Pancreas (tissue), 10 donors: ENCODE data around the gene MAP3K5. TPM values are rescaled to one million over a fixed set of nuclear protein-coding genes. Genes with fewer than 3 reads are reported as not detected.

Experiments used
- ATAC-seq, 4 donors: fragments of 200-7000 bp; cut with Tn5 transposase; one replicate each; pipeline versions ENCODE4 v1.8.0 to v1.9.1; 2020; ENCODE audit warnings: mild to moderate bottlenecking in 4 of 4, moderate library complexity in 4 of 4
- DNase-seq, 6 donors: peaks; one replicate each; pipeline ENCODE4 v3.0.0-alpha.2; 2020
- FAIRE-seq: peaks from 2 replicates; lab custom pipeline; 2012; peaks lifted over from hg19 to GRCh38; lab: Jason Lieb, UNC
- H3K27ac ChIP-seq, 4 donors: fragments of 200-600 bp; sonication (generic); 1 replicate in 3 of 4; 2 replicates in 1 of 4; pipeline versions ENCODE4 v1.5.0 to v1.8.0; 2020
- H3K27me3 ChIP-seq, 4 donors: fragments of 200-600 bp; one replicate each; pipeline ENCODE4 v1.8.0; 2021
- H3K36me3 ChIP-seq, 3 donors: fragments of 200-600 bp; sonication (generic) in 1 of 3; one replicate each; pipeline versions ENCODE4 v1.5.0 to v1.8.0; 2020 to 2021
- H3K4me1 ChIP-seq, 3 donors: fragments of 200-600 bp; one replicate each; pipeline ENCODE4 v1.8.0; 2021
- H3K4me3 ChIP-seq, 4 donors: fragments of 200-600 bp; sonication (generic) in 2 of 4; one replicate each; pipeline versions ENCODE4 v1.5.0 to v1.8.0; 2020 to 2021
- H3K9me3 ChIP-seq, 4 donors: fragments of 200-600 bp; one replicate each; pipeline ENCODE4 v1.8.0; 2021
- CTCF ChIP-seq, 4 donors: fragments of 200-600 bp; sonication (generic) in 3 of 4; IDR thresholded peaks; one replicate each; pipeline versions ENCODE4 v1.5.0 to v1.8.0; 2021; ENCODE audit warnings: antibody characterized with exemption in 4 of 4
- WGBS, 2 donors: extraction: QIAGEN DNeasy Blood & Tissue Kit; methylation state at CpG; one replicate each; pipeline ENCODE4 v1.1.7; 2013; 5-methylcytosine and 5-hydroxymethylcytosine counted together
- intact Hi-C, 3 donors: fragments of 100-400 bp; cut with DNase I; formaldehyde crosslinking; loops; one replicate each; pipeline versions ENCODE4 v1.11.1 to v1.14.2; 2022
- polyA plus RNA-seq, 2 donors: library from polyadenylated mRNA; stranded (reverse); fragments of 200-250 nt; gene quantifications; one replicate each; pipeline ENCODE4 v1.2.3, GENCODE V29; 2013
- total RNA-seq, 6 donors: library from RNA; stranded (reverse); fragmentation: NEBNext Ultra II Directional in 4 of 6; extraction: Animal tissue kit (Norgen Biotek cat#: 25700) in 4 of 6; gene quantifications; one replicate each; pipeline versions ENCODE4 v1.2.1 to v1.2.4, GENCODE V29; 2021 to 2023
- donor health status: healthy with polysubstance abuse.
- donor health status: DM: no; HTN: no; CAD: no; lungs with moderate emphysema.
- donor health status: DM: no; HTN: no; CAD: no.
- donor health status: control.
- donor health status: control.
- donor health status: Bipolar disorder and iron deficiency.
- donor health status: DM: yes; HTN: yes; CAD: no.
- donor health status: DM: no; HTN: no; CAD: no.
- donor health status: DM: no; HTN: no; CAD: no.
- donor health status: DM: yes; HTN: yes; CAD: no.

The MAP3K5 gene
- total and polyA plus RNA-seq, 8 donors: 6.7 to 28.6 (median 19.4) TPM

GRCh38 chr6:136616527-136616926 lies 175.8 kb downstream of the MAP3K5 start:
- ATAC-seq (no peak), DNase-seq (no peak), FAIRE-seq (no peak)
- 91 to 95% methylated on average over 3 of the region's 3 CpGs for WGBS, 2 donors
- H3K27me3 ChIP-seq: no peaks in the 10 kb centered on the region
- H3K4me1 ChIP-seq: no peaks in the 10 kb centered on the region
- TF ChIP-seq CTCF (IDR thresholded peaks at IDR 0.05): no peak
- peaks cover 0 to 5% (median 0%) of the 10 kb centered on the region in 3 donors for H3K36me3 ChIP-seq
- H3K4me3 ChIP-seq: no peak overlapping the region
- intact Hi-C loops: no loop called here
- no peak overlapping the region for H3K27ac ChIP-seq
- no peaks in the 10 kb centered on the region for H3K9me3 ChIP-seq

- intact Hi-C loops: no loop called here
- Histone ChIP-seq H3K4me3 (no peak overlapping the region), H3K4me1 (peaks cover 0 to 13% (median 12%) of the 10 kb centered on the region in 3 donors), H3K36me3 (no peaks in the 10 kb centered on the region), H3K27ac (no peak overlapping the region), H3K9me3 (no peaks in the 10 kb centered on the region), H3K27me3 (no peaks in the 10 kb centered on the region)
- TF ChIP-seq CTCF (IDR thresholded peaks at IDR 0.05): no peak
- ATAC-seq (no peak), FAIRE-seq (no peak), DNase-seq (no peak)
- WGBS, 2 donors: 73 to 84% methylated on average over 2 of the region's 2 CpGs
These were observed 177.3 kb downstream of the MAP3K5 start for GRCh38 chr6:136614994-136615393.

GRCh38 chr6:136614350-136614749 lies 177.9 kb downstream of the MAP3K5 start:
- TF ChIP-seq CTCF (IDR thresholded peaks at IDR 0.05): no peak
- intact Hi-C loops: no loop called here
- no peak for FAIRE-seq
- ATAC-seq: no peak
- no peaks in the 10 kb centered on the region for H3K27me3 ChIP-seq
- 98 to 100% methylated on average over 1 of the region's 1 CpG for WGBS, 2 donors
- H3K9me3 ChIP-seq: no peaks in the 10 kb centered on the region
- no peaks in the 10 kb centered on the region for H3K36me3 ChIP-seq
- H3K27ac ChIP-seq: no peak overlapping the region
- DNase-seq: no peak
- peaks cover 0 to 19% (median 13%) of the 10 kb centered on the region in 3 donors for H3K4me1 ChIP-seq
- no peak overlapping the region for H3K4me3 ChIP-seq

- DNase-seq: no peak
- Histone ChIP-seq H3K4me3 (no peak overlapping the region), H3K36me3 (no peaks in the 10 kb centered on the region), H3K27me3 (no peaks in the 10 kb centered on the region), H3K9me3 (no peaks in the 10 kb centered on the region), H3K27ac (no peak overlapping the region), H3K4me1 (peaks cover 7 to 28% (median 17%) of the 10 kb centered on the region in 3 donors)
- no peak for TF ChIP-seq CTCF (IDR thresholded peaks at IDR 0.05)
- WGBS, 2 donors: 75 to 87% methylated on average over 3 of the region's 3 CpGs
- ATAC-seq: no peak
- FAIRE-seq: no peak
- intact Hi-C loops: no loop called here
These were observed 178.8 kb downstream of the MAP3K5 start for GRCh38 chr6:136613477-136613876.

- H3K4me1 ChIP-seq: peaks cover 10 to 32% (median 23%) of the 10 kb centered on the region in 3 donors
- no peak for TF ChIP-seq CTCF (IDR thresholded peaks at IDR 0.05)
- no peak for ATAC-seq
These were observed 179.4 kb downstream of the MAP3K5 start for GRCh38 chr6:136612666-136613389.

More at GRCh38 chr6:136612666-136613389, 179.4 kb downstream of the MAP3K5 start:
- Histone ChIP-seq H3K36me3 (no peaks in the 10 kb centered on the region), H3K4me3 (no peak overlapping the region), H3K27me3 (no peaks in the 10 kb centered on the region), H3K9me3 (no peaks in the 10 kb centered on the region), H3K27ac (no peak overlapping the region)
- 74 to 76% methylated on average over 6 of the region's 6 CpGs for WGBS, 2 donors
- intact Hi-C loops: no loop called here
- no peak for FAIRE-seq
- DNase-seq: no peak
